Measurements from ENCODE around the gene NPB.

DNA sequence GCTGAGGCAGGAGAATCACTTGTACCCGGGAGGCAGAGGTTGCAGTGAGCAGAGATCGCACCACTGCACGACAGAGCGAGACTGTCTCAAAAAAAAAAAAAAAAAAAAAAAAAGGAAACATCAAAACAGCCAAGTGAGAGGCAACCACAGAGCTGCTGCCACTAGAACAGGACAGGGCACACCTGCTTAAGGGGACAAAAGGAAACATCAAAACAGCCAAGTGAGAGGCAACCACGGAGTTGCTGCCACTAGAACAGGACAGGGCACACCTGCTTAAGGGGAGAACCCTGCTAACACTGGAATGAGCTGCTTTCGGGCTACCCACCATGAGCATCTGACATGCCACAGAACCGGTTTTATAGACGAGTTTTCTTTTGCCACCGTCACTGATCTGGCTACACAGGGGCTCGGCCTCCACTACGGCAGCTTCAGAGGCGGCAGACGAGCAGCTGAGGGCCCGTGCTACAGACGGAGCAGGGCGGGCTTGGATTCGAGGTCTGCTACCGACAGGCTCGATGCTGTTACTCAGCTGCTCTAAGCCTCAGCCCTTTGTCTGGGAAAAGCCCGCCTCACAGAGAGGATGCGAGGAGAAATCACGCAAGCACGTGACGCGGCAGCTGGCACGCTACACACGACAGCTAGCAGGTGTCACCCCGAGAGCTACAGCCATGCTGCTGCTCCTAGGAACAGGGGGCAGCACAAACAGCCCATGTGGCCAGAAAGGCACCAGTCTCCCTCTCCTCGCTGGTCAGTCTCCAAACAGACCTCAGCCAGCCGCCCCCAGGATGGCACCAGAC lies 43.7 kb upstream of the NPB start:
- TF ChIP-seq RAD21 (IDR thresholded peaks at IDR 0.05; ENCODE audit: low read depth) (no peak), TAF1 (IDR thresholded peaks at IDR 0.05; ENCODE audit: low read depth) (no peak), CREB1 (IDR thresholded peaks at IDR 0.05; ENCODE audit: low read depth) (no peak), FOXM1 (IDR thresholded peaks at IDR 0.05; ENCODE audit: borderline replicate concordance, low read depth) (no peak), TCF12 (IDR thresholded peaks at IDR 0.05; ENCODE audit: low read depth) (no peak), YY1 (IDR thresholded peaks at IDR 0.05; ENCODE audit: low read depth) (no peak), TEAD4 (IDR thresholded peaks at IDR 0.05) (no peak), EGR1 (IDR thresholded peaks at IDR 0.05) (no peak)
- TF ChIP-seq, protein P1, sequence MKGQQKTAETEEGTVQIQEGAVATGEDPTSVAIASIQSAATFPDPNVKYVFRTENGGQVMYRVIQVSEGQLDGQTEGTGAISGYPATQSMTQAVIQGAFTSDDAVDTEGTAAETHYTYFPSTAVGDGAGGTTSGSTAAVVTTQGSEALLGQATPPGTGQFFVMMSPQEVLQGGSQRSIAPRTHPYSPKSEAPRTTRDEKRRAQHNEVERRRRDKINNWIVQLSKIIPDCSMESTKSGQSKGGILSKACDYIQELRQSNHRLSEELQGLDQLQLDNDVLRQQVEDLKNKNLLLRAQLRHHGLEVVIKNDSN (IDR thresholded peaks at IDR 0.05): no peak
- TF ChIP-seq, protein P2, sequence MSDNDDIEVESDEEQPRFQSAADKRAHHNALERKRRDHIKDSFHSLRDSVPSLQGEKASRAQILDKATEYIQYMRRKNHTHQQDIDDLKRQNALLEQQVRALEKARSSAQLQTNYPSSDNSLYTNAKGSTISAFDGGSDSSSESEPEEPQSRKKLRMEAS (IDR thresholded peaks at IDR 0.05): no peak

Data from Ishikawa (cell line).